Left colon (tissue), 2 donors: ENCODE measurements around the gene TSPEAR. TPM values are rescaled to one million over a fixed set of nuclear protein-coding genes. Genes with fewer than 3 reads are reported as not detected.
"Not testable (repeated sequence)": the region's sequence is repeated elsewhere in the genome, so short reads cannot be mapped to it uniquely, and the experiment has no call there.

Experiments used
- ATAC-seq: fragments of 200-7000 bp; cut with Tn5 transposase; one replicate; pipeline ENCODE4 v1.9.1; 2020; ENCODE audit warnings: mild to moderate bottlenecking, moderate library complexity
- DNase-seq, 2 donors: peaks; one replicate each; pipeline ENCODE4 v3.0.0-alpha.2; 2020
- intact Hi-C, 2 donors: fragments of 100-400 bp; cut with DNase I in 1 of 2; cut with micrococcal nuclease in 1 of 2; formaldehyde crosslinking; loops; one replicate each; pipeline versions ENCODE4 v1.11.2 to v1.14.0; 2022; cut with DNase I, micrococcal nuclease
- total RNA-seq, 2 donors: library from RNA; stranded (reverse); fragmentation: NEBNext Ultra II Directional; extraction: Animal tissue kit (Norgen Biotek cat#: 25700); gene quantifications; one replicate each; pipeline ENCODE4 v1.2.1, GENCODE V29; 2021
- donor health status: DM: no; HTN: no; CAD: no.
- donor health status: DM: yes; HTN: yes; CAD: no.

The TSPEAR gene
- total RNA-seq, 2 donors from 2014 or later: 0.09 TPM; not detected in 1

DNA sequence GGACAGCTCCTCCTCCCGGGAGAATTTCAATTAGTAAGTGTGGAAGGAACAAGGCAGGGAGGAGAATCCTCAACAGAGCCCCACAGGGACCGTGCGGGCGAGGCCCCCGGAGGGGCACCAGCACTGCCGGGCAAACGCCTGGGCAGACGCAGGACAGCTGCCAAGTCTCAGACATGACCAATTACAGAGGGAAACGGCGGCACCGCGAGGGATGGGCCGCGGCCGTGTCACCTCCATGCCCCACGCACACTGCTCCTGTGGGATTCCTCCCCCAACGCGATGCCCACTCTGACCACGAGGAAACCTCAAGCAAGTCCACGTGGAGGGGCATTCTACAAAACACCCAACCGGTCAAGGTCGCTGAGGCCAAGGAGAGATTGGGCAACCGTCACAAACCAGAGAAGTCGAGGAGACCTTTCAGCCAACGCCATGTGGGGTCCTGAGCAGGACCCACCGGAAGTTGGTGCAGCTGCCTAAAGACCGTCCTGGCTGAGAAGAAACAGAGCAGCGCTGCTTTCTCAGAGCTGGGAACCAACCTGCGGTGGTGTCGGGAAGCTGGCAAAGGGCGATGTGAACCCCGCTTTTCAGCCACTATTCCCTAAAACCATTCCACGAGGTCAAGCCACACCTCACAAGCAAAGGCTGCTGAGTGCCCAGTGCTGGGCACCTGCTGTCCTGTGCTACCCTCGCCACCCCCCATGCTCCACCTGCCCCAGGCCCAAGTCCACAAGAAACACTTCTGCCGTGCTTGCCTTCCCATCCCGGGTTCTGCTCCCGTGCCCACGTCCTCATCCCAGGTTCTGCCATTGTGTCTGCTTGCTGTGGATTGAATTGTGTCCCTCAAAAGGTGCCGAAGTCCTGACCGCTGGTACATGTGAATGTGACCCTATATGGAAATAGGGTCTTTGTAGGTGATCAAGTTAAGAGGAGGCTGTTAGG is 139.3 kb downstream of the TSPEAR start:
- DNase-seq (no peak), ATAC-seq (no peak)
- intact Hi-C loops: no loop called here

DNA sequence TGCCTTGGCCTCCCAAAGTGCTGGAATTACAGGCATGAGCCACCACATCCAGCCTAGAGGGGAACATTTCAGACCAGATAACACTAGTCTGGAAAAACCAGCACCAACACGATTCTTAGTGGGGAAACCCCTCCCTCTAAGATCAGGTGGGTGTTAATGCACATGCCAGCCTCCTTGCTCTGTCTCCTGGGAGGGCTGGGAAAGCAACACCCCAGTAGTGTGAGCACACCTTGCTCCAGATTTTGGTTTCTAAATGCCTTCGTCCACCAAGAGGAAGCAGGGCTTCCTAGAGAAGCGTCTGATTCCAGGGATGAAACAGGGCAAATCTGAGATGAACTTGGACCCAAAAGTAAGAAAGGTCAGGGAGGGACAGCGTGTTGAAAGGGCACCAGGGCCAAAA is 140.1 kb downstream of the TSPEAR start:
- intact Hi-C loops: no loop called here
- DNase-seq (no peak), ATAC-seq (no peak)

DNA sequence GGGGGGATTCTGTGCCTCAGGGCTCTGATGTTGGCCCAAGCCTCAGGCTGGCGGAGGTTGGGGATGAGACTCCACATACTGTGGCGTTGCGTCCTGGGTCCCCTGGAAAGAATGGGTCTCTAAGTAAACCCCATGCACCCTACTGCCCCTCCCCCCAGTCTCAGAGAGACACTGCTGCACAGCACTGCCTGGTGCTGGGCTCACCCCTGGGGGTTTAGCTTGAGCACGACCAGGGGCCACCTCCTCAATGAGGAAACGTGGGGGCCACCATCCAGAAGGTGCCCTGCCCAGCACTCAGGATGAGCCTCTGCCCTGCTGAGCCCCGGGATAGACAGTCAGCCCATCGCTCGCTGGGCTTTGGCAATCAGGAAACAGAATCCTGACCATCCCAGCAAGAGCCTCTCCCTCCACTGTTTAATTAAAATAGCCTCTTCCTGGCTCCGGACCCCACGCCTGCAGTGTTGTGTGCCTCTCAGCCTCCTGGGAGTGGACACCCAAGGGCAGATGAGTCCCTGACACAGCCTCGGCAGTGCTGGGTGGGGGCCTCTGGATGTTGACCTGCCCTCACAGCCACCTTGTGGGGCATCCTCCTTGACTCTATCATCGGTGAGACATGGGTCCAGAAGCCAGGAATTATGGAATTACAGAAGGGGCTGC is 141.4 kb downstream of the TSPEAR start:
- no peak for DNase-seq
- intact Hi-C loops: no loop called here
- ATAC-seq: no peak

DNA sequence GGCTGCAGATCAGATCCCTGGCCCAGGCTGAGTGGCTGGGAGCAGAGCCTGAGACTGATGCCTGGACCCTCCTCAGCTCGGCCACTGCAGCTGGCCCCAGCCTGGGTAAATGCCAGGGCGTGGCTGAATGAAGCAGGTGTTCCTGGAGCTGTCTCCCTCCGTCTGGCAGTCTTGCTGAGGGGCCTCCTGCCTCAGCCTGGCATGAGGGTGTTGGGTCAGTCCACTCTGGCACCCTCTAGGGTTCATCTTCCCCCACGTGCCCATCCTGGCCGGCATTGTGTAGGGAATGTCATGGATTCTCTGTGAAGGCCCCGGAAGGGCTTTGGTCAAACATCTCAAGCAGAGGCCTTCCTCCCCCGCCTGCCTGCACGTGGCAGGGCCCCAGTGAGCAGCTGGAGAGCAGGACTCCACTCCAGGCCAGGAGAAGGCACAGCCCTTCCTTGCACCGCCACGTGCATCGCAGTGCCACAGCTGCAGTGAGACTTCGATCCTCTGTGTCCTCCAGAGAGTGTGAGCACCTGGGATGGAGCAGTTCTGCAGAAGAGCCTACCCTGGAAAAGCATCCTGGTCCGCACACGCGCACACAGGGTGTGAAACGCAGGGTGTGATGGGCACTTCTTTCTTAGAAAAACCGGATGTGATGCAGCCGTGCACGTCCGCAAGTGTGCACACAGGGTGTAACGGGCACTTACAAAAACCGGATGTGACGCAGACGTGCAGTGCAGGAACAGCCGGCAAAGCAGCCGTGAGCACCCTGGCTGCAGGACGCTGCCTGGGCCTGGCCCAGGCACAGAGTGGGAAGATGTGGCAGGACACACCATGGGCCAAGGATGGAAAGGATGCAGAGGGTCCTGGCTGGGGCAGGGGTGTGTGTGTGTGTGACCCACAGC is 142.5 kb downstream of the TSPEAR start:
- ATAC-seq (peak; percentile 56), DNase-seq (no peak)
- intact Hi-C loops: no loop called here

DNA sequence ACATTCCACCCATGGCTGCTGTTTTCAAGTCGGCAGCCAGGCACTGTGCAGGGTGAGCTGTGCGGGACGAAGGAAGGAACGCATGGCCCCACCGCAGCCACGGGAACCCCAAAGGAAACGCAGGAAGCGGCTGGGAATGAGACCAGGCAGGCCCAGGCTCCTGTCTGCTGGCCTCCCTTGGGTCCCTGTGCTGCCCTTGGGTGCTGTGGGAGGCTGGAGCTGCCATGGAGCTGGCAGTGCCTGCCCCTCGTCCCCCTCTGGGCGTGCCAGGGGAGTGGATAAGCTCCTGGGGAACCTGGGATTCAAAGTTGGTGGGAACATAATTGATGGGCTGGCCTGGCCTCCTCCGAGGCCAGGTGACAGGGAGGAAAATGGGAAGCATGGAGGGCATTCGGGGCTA is 143.1 kb downstream of the TSPEAR start:
- intact Hi-C loops: no loop called here
- DNase-seq (no peak), ATAC-seq (no peak)

DNA sequence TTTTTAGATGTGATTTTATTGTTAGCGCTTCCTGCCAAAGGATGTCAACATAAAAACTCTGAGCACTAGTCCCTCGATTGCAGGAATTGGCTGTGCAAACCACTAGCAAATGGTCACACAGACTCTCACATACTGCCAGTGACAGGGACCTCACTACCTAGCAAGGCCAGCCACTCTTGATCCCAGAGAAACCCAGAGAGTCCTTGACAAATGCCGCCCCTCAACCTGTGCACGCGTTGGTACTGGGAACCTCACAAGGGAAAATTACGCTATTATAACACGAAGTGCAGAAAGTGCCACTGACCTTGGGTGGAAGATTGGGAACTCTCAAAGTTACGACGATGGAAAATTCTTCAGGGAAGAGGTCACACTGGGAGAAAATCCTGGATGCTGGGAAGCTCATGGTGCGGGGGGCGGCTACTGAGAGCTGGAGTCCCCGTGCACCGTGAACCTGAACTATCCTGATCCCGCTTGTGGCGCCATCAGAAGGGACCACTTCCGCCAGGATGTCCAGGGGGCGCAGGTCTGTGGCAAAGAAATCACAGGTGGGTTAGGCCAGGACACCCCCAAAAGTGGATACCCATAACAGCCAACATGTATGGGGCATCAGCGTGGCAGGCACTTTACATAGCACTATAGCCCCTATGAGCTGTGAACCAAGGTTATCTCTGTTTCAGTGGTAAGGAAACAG is 143.7 kb downstream of the TSPEAR start:
- DNase-seq (no peak), ATAC-seq (no peak)
- intact Hi-C loops: no loop called here

DNA sequence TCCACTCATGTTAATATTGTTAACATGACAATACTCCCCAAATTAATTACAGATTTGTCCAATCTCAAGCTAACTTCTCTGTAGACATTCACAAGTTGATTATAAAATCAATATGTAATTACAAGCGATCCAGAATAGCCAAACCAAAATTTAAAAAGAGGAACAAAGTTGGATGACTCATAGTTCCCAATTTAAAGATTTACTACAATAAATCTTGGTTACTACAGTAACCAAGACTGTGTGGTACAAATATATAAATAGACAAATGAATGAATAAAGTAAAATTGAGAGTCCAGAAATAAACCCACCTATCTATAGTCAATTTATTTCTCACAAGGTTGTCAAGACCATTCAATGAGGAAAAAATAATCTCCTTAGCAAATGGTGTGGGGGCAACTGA is 145.0 kb downstream of the TSPEAR start:
- no peak for ATAC-seq
- no peak for DNase-seq
- intact Hi-C loops: no loop called here

DNA sequence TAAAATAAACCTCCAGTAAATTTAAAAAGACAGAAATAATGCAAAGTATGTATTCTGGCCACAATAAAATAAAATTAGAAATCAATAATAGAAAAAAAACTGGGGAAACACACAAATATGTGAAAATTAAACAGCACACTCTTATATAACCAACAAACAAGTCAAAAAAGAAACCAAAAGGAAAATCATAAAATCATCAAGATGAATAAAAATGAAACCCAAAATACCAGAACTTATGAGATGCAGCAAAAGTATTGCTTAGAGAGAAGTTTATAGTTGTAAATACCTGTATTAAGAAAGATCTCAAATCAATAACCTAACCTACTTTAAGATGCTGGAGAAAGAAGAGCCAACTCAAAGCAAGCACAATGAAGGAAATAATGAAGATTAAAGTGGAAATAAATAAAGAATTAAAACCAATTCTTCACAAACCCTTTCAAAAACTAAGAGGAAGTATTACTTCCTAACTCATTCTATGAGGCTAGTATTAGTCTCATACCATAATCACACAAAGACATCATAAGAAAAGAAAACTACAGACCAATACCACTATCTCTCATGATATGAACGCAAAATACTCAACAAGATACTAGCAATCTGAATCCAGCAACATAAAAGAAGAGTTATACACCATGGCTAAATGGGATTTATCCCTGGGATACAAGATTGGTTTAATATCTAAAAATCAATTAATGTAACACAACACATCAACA is 146.3 kb downstream of the TSPEAR start:
- DNase-seq (no peak), ATAC-seq (no peak)
- intact Hi-C loops: no loop called here

DNA sequence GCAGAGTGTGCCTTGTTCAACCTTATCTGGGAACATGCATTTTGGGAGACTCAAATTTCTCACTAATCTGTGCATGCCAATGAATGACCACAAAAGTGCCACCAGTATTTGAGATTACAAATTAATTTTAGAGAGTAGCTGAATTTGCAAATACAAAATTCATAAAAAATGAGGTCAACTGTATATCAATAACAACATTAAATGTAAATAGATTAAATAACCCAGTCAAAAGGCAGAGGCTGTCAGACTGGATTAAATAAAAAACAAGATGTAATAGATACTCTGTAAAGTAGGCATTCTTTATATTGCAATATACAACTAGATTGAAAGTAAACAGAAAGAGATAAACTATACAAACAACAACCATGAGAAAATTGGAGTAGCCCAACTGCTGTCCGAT is 147.3 kb downstream of the TSPEAR start:
- no peak for ATAC-seq
- intact Hi-C loops: no loop called here
- no peak for DNase-seq

DNA sequence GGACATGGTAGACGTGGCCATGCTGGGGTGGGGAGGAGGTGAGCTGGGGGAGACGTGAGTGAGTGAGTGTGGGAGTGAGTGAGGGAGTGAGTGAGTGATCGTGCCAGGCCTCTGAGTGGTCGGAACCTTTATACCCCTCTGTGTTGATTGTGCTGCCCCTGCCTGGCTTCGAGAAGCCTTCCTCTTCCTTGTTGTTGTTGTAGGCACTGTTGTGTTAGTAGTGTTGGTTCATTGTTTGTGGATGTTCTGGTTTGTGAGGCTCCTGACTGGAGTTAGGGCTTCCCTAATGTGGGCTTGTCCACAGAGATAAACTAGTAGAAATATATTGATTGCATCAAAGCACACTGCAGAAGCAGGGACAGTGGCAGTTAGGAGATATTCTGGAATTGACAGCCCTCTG is 152.7 kb downstream of the TSPEAR start, which contains the start of gene KRTAP10-3:
Gene KRTAP10-3 (minus strand): TSS at position 101 of the 400 bp plus-strand sequence. CDS start 80 bp downstream, at position 21.
- ATAC-seq (no peak), DNase-seq (no peak)
- intact Hi-C loops: no loop called here

DNA sequence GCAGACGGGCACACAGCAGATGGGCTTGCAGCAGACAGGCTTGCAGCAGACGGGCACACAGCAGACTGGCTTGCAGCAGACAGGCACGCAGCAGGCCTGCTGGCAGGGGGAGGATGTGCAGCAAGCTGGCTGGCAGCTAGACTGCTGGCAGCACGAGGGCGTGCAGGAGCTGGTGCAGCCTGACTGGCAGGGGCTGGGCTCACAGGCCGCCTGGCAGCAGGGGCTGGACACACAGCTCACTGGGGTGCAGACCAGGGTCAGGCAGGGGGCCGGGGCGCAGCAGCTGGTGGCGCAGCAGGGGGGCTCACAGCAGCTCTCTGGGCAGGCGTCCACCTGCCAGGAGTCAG is 153.1 kb downstream of the TSPEAR start:
- DNase-seq, intact Hi-C loops, ATAC-seq: not testable (repeated sequence)

DNA sequence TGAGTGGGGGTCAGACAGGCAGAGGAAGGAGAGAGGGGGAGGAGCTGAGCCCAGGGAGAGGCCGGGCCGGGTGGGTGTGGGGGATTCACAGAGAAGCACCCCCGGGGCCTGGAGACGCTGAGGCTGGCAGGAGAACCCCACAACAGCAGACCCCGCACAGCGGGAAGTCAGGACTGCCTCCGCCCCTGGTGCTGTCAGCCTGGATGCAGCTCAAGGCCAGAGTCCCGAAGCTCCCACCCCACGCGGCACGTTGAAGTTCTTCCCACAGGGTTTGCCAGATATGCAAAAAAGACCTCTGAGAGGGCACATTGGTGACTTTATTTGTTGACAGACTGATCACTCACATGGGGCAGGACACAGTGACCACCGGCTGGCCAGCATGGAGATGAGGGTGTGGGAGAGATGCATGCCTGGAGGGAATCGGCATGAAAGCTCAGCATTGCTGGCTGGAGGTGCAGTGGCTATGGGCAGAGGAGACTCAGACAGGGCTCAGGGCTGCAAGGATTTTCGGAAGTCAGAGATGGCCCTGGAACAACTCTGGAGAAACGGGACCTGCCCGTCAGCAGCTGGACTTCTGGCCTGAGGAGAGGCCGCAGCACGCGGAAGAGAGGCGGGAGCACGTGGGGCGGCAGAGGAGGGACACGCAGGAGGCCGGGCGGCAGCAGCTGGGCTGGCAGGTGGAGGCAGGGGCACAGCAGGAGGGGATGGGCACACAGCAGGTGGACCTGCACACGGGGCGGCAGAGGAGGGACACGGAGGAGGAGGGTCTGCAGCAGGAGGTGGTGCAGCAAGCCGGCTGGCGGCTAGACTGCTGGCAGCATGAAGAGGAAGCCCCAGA is 153.7 kb downstream of the TSPEAR start:
- ATAC-seq (no peak), DNase-seq (no peak)
- intact Hi-C loops: no loop called here

DNA sequence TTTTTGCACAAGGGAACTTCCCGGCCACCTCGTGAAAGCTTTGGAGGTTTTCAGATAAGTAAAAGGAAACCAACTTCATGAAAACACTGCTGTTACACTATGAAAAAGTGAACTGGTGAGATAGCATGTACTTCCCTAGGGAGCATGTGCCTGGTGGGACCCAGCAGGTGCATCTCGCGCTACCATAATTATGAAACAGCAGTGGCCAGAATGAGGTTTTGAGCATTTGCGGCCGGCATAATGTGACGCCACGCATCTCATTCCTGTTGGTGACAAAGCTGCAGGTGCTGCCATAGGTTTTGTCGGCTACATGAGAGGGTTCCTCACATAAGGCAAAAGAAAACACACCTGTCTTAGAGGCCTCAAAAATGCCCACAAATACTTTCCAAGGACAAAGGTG is 154.5 kb downstream of the TSPEAR start:
- no peak for DNase-seq
- no peak for ATAC-seq
- intact Hi-C loops: no loop called here

DNA sequence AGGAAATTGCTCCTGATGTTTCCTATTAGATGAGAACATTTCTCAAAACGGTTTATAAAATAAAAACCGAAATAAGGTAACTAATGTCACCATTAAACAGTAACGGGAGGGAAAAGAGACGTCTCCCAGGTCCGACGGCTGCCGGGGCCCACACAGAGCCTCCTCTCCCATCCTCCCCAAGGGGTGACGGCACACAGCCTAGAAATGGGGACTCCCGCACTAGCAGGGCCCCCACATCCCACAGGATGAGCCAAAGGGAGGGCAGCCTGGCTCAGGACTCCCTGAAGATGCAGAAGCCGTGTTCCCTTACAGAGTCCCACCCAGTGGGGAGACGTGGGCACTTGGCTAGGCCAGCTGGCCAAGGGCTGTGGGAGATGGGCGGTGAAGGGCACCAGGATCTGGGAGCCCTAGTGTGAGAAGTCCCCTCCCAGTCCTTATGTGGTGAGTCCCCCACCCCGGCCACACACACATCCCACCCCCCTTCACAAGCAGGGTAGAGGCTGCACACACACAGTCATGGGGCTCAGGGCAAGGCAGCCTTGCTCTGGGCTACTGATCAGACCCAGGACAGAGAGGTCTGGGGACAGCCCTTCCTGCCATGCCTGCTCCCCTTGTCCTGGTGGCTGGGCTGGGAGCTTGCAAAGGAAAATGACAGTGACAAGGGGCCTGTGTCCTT is 156.0 kb downstream of the TSPEAR start:
- no peak for ATAC-seq
- DNase-seq: no peak
- intact Hi-C loops: no loop called here

DNA sequence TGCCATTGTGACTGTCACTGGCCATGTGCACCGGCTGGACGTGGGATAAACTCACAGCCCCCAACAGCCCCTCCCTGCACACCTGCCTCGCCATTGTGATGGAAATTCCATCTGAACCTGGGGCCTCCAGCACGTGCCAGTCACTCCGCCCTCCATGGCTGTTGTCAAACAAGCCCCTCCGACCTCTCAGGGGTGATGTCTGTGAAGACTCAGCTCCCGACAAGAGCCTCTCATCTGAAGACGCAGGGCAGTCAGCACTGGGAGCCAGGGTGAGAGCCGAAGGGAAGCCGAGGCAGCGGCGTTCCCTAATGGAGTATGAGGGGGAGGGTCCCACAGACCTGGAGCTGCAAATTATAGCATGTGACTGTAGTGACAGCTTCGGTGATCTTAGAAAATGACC is 158.7 kb downstream of the TSPEAR start:
- ATAC-seq: no peak
- intact Hi-C loops: no loop called here
- no peak for DNase-seq

DNA sequence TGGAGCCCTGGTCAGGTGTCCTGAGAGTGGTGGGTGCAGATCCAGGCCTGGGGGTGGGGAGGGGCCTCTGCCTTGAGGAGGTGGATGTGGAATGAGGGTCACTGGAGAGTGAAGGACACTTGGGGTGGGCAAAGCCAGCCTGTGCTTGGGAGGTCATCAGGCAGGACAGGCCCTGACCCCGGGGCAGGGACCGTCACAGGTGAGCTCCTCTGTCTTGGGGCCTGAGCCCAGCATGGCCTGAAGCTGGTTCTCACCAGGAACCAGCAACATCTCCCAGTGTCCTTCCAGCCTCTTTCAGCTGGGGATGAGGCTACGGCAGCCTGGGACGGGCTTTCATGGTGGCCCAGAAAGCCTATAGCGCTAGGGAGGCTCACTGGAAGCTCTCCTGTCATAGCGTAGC is 159.2 kb downstream of the TSPEAR start:
- intact Hi-C loops: no loop called here
- no peak for DNase-seq
- no peak for ATAC-seq
